Ectodermal cell (in vitro differentiated cells): ENCODE measurements around the gene ERC2.

Experiments
- H3K27ac ChIP-seq: 2 replicates; pipeline ENCODE4 v1.7.0; 2013; ENCODE audit warnings: mild to moderate bottlenecking, low read depth, low read length; ENCODE audit not compliant: insufficient read depth, poor library complexity, severe bottlenecking
- H3K27me3 ChIP-seq: 2 replicates; pipeline ENCODE4 v1.7.0; 2013; ENCODE audit warnings: mild to moderate bottlenecking, low read length; ENCODE audit not compliant: insufficient read depth, control insufficient read depth, poor library complexity, severe bottlenecking
- H3K36me3 ChIP-seq: one replicate; pipeline ENCODE4 v1.7.0; 2013; ENCODE audit warnings: low read length; ENCODE audit not compliant: control insufficient read depth, insufficient read depth
- H3K4me1 ChIP-seq: one replicate; pipeline ENCODE4 v1.7.0; 2013; ENCODE audit warnings: low read length; ENCODE audit not compliant: control insufficient read depth, insufficient read depth
- H3K4me3 ChIP-seq: 2 replicates; pipeline ENCODE4 v1.7.0; 2013; ENCODE audit warnings: low read depth, low read length, control low read depth; ENCODE audit not compliant: insufficient read depth
- H3K9me3 ChIP-seq: 2 replicates; pipeline ENCODE4 v1.7.0; 2013; ENCODE audit warnings: mild to moderate bottlenecking, low read length, moderate library complexity; ENCODE audit not compliant: control insufficient read depth
- WGBS, 2 experiments: methylation state at CpG; one replicate each; pipeline ENCODE4 v1.1.7; 2013; ENCODE audit warnings: missing lambda C conversion rate in 2 of 2; 5-methylcytosine and 5-hydroxymethylcytosine counted together

Gene ERC2

DNA sequence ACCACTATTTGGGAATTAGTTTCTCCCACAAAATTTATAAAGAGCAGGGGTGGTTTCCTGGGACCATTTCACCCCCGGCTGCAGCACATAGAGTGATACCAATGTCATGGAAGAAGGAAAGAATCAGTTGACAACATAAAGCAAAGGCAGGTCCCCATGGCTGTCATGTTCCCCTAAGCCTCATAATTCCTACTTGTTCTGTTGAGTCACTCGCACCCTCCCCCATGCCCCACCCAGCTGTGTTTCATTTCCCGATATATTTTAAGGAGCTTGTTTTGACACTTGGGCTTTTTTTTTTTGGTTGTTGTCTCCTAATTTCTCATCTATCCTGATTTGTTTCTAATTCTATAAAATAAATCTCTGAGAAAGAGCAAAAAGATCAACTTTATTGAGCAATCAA lies 24.9 kb downstream of the ERC2 start:
- H3K4me3 ChIP-seq: no peak overlapping the region
- H3K27me3 ChIP-seq: no peaks in the 10 kb centered on the region
- H3K36me3 ChIP-seq: no peaks in the 10 kb centered on the region
- WGBS, 2 experiments: 86 to 98% methylated on average over 2 to 3 of the region's 3 CpGs
- no peaks in the 10 kb centered on the region for H3K9me3 ChIP-seq
- no peak overlapping the region for H3K27ac ChIP-seq
- H3K4me1 ChIP-seq: peaks cover 6% of the 10 kb centered on the region

DNA sequence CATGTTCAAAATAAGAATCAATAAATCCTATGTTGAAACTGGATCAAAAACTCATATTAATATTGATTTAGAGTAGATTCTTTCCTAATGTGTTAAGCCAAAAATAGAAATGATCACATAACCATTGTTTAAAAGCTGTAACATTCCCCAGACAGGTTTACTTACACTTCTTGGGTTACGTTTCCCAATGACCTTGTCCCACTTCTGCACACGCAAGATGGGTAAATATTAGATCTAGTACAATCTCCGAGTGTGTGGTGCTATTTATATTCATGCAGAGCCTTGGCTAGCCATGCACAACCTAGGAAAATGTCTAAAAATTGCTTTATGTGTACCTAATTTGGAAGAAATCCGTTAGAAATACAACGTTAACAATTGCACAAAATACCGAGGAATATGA lies 39.6 kb downstream of the ERC2 start:
- Histone ChIP-seq H3K27me3 (no peaks in the 10 kb centered on the region), H3K36me3 (no peaks in the 10 kb centered on the region), H3K4me1 (no peaks in the 10 kb centered on the region), H3K27ac (no peak overlapping the region), H3K9me3 (no peaks in the 10 kb centered on the region), H3K4me3 (no peak overlapping the region)
- WGBS, 2 experiments: 95 to 97% methylated on average over 6 of the region's 6 CpGs

GRCh38 chr3:56424885-56425284 lies 43.4 kb downstream of the ERC2 start:
- H3K4me1 ChIP-seq: no peaks in the 10 kb centered on the region
- no peaks in the 10 kb centered on the region for H3K27me3 ChIP-seq
- no peaks in the 10 kb centered on the region for H3K36me3 ChIP-seq
- H3K27ac ChIP-seq: no peak overlapping the region
- H3K4me3 ChIP-seq: no peak overlapping the region
- H3K9me3 ChIP-seq: no peaks in the 10 kb centered on the region
- 92 to 95% methylated on average over 3 of the region's 3 CpGs for WGBS, 2 experiments

- WGBS, 2 experiments: 97 to 100% methylated on average over 1 of the region's 1 CpG
- no peak overlapping the region for H3K27ac ChIP-seq
- no peak overlapping the region for H3K4me3 ChIP-seq
- no peaks in the 10 kb centered on the region for H3K27me3 ChIP-seq
- H3K36me3 ChIP-seq: no peaks in the 10 kb centered on the region
- no peaks in the 10 kb centered on the region for H3K4me1 ChIP-seq
- H3K9me3 ChIP-seq: no peaks in the 10 kb centered on the region
These were observed 43.9 kb downstream of the ERC2 start for GRCh38 chr3:56424336-56424735.

DNA sequence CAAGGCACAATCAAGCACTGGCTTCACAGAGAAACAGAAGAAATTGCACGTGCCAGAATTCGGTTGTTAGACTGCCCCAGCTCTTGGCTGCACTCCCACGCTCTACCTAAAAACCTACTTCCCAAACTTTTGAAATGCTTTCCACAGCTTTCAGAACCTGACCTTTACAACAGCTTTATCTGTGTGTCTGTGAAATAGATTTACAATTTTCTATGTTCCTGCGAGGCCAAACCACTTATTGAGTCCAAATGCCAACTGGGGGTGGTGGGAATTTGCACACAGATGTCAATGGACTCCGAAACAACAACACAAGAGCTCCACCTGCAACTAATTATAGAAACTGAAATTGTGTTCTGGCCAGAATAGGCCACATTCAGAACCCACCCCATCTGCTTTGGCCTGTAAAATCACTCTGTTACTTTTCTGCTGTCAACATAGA lies 44.6 kb downstream of the ERC2 start:
- Histone ChIP-seq H3K4me1 (no peaks in the 10 kb centered on the region), H3K9me3 (no peaks in the 10 kb centered on the region), H3K27ac (no peak overlapping the region), H3K4me3 (no peak overlapping the region), H3K36me3 (no peaks in the 10 kb centered on the region), H3K27me3 (no peaks in the 10 kb centered on the region)
- WGBS, 2 experiments: 94 to 98% methylated on average over 5 of the region's 5 CpGs

DNA sequence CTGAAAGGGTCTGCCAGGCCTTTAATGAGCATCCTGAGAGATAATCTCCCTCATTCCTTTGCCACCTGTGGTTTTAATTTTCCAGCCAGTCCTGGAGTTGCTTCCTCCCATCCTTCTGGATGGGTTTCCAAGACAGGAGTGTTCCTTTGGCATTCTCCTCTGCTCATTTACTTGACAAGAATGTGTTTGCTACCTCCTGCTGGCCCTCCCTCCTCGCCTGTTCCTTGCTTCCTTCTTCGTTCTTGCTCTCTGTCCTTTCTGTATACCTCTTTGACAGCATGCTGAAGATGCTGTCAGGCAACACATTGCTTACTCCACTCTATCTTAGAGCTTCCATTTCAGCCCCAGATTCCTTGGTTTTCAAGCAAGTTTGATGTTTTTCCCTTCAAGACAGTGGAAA lies 46.0 kb downstream of the ERC2 start:
- WGBS, 2 experiments: 29 to 42% methylated on average over 2 of the region's 2 CpGs
- Histone ChIP-seq H3K36me3 (no peaks in the 10 kb centered on the region), H3K9me3 (no peaks in the 10 kb centered on the region), H3K27me3 (no peaks in the 10 kb centered on the region), H3K4me1 (no peaks in the 10 kb centered on the region), H3K27ac (no peak overlapping the region), H3K4me3 (no peak overlapping the region)

GRCh38 chr3:56421205-56421604 lies 47.1 kb downstream of the ERC2 start:
- no peaks in the 10 kb centered on the region for H3K4me1 ChIP-seq
- 92 to 98% methylated on average over 5 of the region's 5 CpGs for WGBS, 2 experiments

DNA sequence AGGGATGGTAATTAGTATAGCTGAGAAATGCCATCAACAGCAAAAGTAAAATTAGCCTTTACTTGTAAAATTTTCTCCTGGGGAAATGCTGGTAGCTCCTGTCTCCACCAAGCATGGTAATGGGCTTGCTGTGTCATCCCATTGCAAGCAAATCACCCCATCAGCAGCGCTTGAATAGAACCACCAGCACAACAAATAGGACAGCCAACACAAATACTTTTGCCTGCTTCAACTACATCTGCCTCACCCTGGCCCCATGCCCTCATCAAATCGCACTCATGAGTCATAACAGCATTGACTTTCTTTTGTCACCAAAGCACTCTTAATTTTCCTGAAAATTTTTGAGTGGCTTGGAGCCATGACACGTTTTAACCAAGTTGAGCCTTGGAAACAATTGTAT lies 52.6 kb downstream of the ERC2 start:
- H3K27me3 ChIP-seq: no peaks in the 10 kb centered on the region
- WGBS, 2 experiments: 87 to 91% methylated on average over 3 of the region's 3 CpGs
- peaks cover 5% of the 10 kb centered on the region for H3K4me1 ChIP-seq
- H3K27ac ChIP-seq: no peak overlapping the region
- no peak overlapping the region for H3K4me3 ChIP-seq
- H3K36me3 ChIP-seq: no peaks in the 10 kb centered on the region
- H3K9me3 ChIP-seq: no peaks in the 10 kb centered on the region

More at GRCh38 chr3:56421205-56421604, 47.1 kb downstream of the ERC2 start:
- Histone ChIP-seq H3K27ac (no peak overlapping the region), H3K36me3 (no peaks in the 10 kb centered on the region), H3K4me3 (no peak overlapping the region), H3K27me3 (no peaks in the 10 kb centered on the region), H3K9me3 (no peaks in the 10 kb centered on the region)

DNA sequence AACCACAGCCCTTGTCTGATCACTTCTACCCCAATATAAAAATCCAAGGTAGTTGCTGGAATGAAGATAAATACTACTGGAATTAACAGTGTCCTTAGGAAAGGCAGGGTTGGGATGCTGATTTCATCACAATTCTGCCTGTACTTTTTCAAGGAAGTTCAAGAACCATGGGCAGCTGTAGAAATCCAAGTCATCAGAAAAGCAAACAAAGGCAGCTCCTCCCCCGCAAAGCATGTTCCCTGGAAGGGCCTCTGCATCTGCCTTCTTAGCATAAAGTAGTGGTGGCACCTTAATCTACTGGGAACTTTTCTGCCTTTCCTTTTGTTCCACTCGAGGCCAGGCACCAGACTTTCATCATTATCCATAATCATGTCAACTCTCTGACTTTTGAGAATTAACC lies 54.4 kb downstream of the ERC2 start:
- peaks cover 5% of the 10 kb centered on the region for H3K4me1 ChIP-seq
- no peaks in the 10 kb centered on the region for H3K36me3 ChIP-seq
- H3K27me3 ChIP-seq: no peaks in the 10 kb centered on the region
- no peak overlapping the region for H3K4me3 ChIP-seq
- no peaks in the 10 kb centered on the region for H3K9me3 ChIP-seq
- 76 to 87% methylated on average over 2 of the region's 2 CpGs for WGBS, 2 experiments
- H3K27ac ChIP-seq: no peak overlapping the region

GRCh38 chr3:56411166-56411565 lies 57.1 kb downstream of the ERC2 start:
- Histone ChIP-seq H3K36me3 (no peaks in the 10 kb centered on the region), H3K4me3 (no peak overlapping the region), H3K9me3 (no peaks in the 10 kb centered on the region), H3K4me1 (peaks cover 5% of the 10 kb centered on the region), H3K27me3 (no peaks in the 10 kb centered on the region), H3K27ac (no peak overlapping the region)
- WGBS, 2 experiments: 91 to 92% methylated on average over 3 to 5 of the region's 5 CpGs

- no peaks in the 10 kb centered on the region for H3K27me3 ChIP-seq
These were observed 57.7 kb downstream of the ERC2 start for GRCh38 chr3:56410576-56410975.

More at GRCh38 chr3:56410576-56410975, 57.7 kb downstream of the ERC2 start:
- Histone ChIP-seq H3K36me3 (no peaks in the 10 kb centered on the region), H3K27ac (no peak overlapping the region), H3K4me1 (peaks cover 5% of the 10 kb centered on the region), H3K9me3 (no peaks in the 10 kb centered on the region), H3K4me3 (no peak overlapping the region)
